ENCODE data around the gene CYP3A5. TPM values are rescaled to one million over a fixed set of nuclear protein-coding genes. Genes with fewer than 3 reads are reported as not detected.

Gene CYP3A5
- total and polyA plus RNA-seq, 10 of the 15 experiments (the other 5 are each of a cell fraction or from before 2014, with no cell fraction given), result 0.05 to 1.3 (median 0.09) TPM; not detected in 2

GRCh38 chr7:99694912-99695304, 15.1 kb upstream of the CYP3A5 start (continued):
- no peak for TF ChIP-seq NRF1 (conservative IDR thresholded peaks at IDR 0.05; ENCODE audit: low read depth, low read length)
- TF ChIP-seq SREBF2 (IDR thresholded peaks at IDR 0.05; ENCODE audit: low read length), result no peak
- no peak for TF ChIP-seq ZBTB4 (CRISPR knock-in tag; IDR thresholded peaks at IDR 0.05)

GRCh38 chr7:99694201-99694911, 14.6 kb upstream of the CYP3A5 start:
- SMC1A ChIA-PET (ENCODE audit: uncharacterized antibody, unreplicated experiment), result no interaction called here
- FAIRE-seq (no peak), ATAC-seq (no peak), DNase-seq (ENCODE audit: low read depth, low spot score) (no peak)
- Histone ChIP-seq H3K36me3 (ENCODE audit: control insufficient read depth in 2 of 2, insufficient read depth in 2 of 2, low read length in 1 of 2) (no peaks in the 10 kb centered on the region), H3K9me3 (replicated peaks; ENCODE audit: control insufficient read depth, insufficient read depth, low read length) (no peaks in the 10 kb centered on the region), H3K79me2 (ENCODE audit: control insufficient read depth, insufficient read depth, low read length) (no peaks in the 10 kb centered on the region), H2AFZ (ENCODE audit: control insufficient read depth, low read depth, low read length) (no peak overlapping the region), H3K4me3 (no peak overlapping the region), H4K20me1 (ENCODE audit: control insufficient read depth, insufficient read depth) (no peaks in the 10 kb centered on the region), H3K27ac (ENCODE audit: control insufficient read depth, insufficient read depth) (no peak overlapping the region), H3K4me1 (ENCODE audit: control insufficient read depth, insufficient read depth, low read length) (no peaks in the 10 kb centered on the region), H3K27me3 (replicated peaks in 1 of 2; ENCODE audit: control insufficient read depth in 2 of 2, insufficient read depth in 2 of 2, low read length in 1 of 2) (no peaks in the 10 kb centered on the region; a peak in 1 of 4 replicates), H3K4me2 (ENCODE audit: control insufficient read depth, insufficient read depth) (no peak overlapping the region), H3K9ac (ENCODE audit: control insufficient read depth, insufficient read depth, low read length) (no peak overlapping the region)
- no TSS peak for BruUV-seq (replicated peaks)
- CTCF ChIA-PET, result interaction anchor here (1.1 kb wide), 1 partner anchor 97 kb away, joined by 3 read pairs; no protein-coding TSS in a partner anchor
- TF ChIP-seq TARDBP (IDR thresholded peaks at IDR 0.05; ENCODE audit: borderline replicate concordance), result no peak
- TF ChIP-seq CUX1 (IDR thresholded peaks at IDR 0.05; ENCODE audit: insufficient replicate concordance, low read depth, low read length), result no peak
- TF ChIP-seq MXI1 (IDR thresholded peaks at IDR 0.05; ENCODE audit: low read depth, low read length), result no peak
- no peak for TF ChIP-seq PAX8 (IDR thresholded peaks at IDR 0.05)
- TF ChIP-seq HDGF (IDR thresholded peaks at IDR 0.05), result no peak
- no peak for TF ChIP-seq HDAC2 (IDR thresholded peaks at IDR 0.05)
- intact Hi-C loops (cut with micrococcal nuclease; ENCODE audit: unreplicated experiment) (no loop called here), in situ Hi-C loops (cut with MboI) (no loop called here)
- POLR2A ChIA-PET, result no interaction called here
- RAD21 ChIA-PET (ENCODE audit: unreplicated experiment), result no interaction called here
- 37% methylated on average over 5 of the region's 5 CpGs for WGBS (ENCODE audit: insufficient coverage, insufficient replicate concordance, low lambda C conversion rate, missing lambda C conversion rate)
